ENCODE measurements around the gene MTMR12.

MTMR12 gene

GRCh38 chr5:32261198-32261597, 51.5 kb downstream of the MTMR12 start:
- no peak for FAIRE-seq
- DNase-seq (ENCODE audit: insufficient read length, low spot score): peak; percentile 15
- no peak for TF ChIP-seq POLR2A (IDR thresholded peaks at IDR 0.05; ENCODE audit: low read depth, low read length)

- FAIRE-seq (no peak), DNase-seq (ENCODE audit: insufficient read length, low spot score) (no peak)
- TF ChIP-seq POLR2A (IDR thresholded peaks at IDR 0.05; ENCODE audit: low read depth, low read length): no peak
Measured at GRCh38 chr5:32259033-32259432, 53.7 kb downstream of the MTMR12 start.

GRCh38 chr5:32258424-32258823, 54.3 kb downstream of the MTMR12 start:
- DNase-seq (ENCODE audit: insufficient read length, low spot score) (no peak), FAIRE-seq (no peak)
- no peak for TF ChIP-seq POLR2A (IDR thresholded peaks at IDR 0.05; ENCODE audit: low read depth, low read length)

- TF ChIP-seq POLR2A (IDR thresholded peaks at IDR 0.05; ENCODE audit: low read depth, low read length): no peak
- no peak for DNase-seq (ENCODE audit: insufficient read length, low spot score)
- FAIRE-seq: no peak
Measured at GRCh38 chr5:32255540-32255900, 57.2 kb downstream of the MTMR12 start.

GRCh38 chr5:32254881-32255539, 57.7 kb downstream of the MTMR12 start:
- no peak for TF ChIP-seq POLR2A (IDR thresholded peaks at IDR 0.05; ENCODE audit: low read depth, low read length)
- FAIRE-seq (no peak), DNase-seq (ENCODE audit: insufficient read length, low spot score) (no peak)

GRCh38 chr5:32251871-32252458, 60.8 kb downstream of the MTMR12 start:
- no peak for TF ChIP-seq POLR2A (IDR thresholded peaks at IDR 0.05; ENCODE audit: low read depth, low read length)
- FAIRE-seq: no peak
- DNase-seq (ENCODE audit: insufficient read length, low spot score): no peak

GRCh38 chr5:32249668-32250067, 63.1 kb downstream of the MTMR12 start:
- FAIRE-seq: no peak
- DNase-seq (ENCODE audit: insufficient read length, low spot score): no peak
- TF ChIP-seq POLR2A (IDR thresholded peaks at IDR 0.05; ENCODE audit: low read depth, low read length): no peak

- FAIRE-seq (no peak), DNase-seq (ENCODE audit: insufficient read length, low spot score) (no peak)
- no peak for TF ChIP-seq POLR2A (IDR thresholded peaks at IDR 0.05; ENCODE audit: low read depth, low read length)
Measured at GRCh38 chr5:32245742-32246141, 67.0 kb downstream of the MTMR12 start.

GRCh38 chr5:32244017-32244416, 68.7 kb downstream of the MTMR12 start:
- TF ChIP-seq POLR2A (IDR thresholded peaks at IDR 0.05; ENCODE audit: low read depth, low read length): no peak
- DNase-seq (ENCODE audit: insufficient read length, low spot score) (no peak), FAIRE-seq (no peak)

GRCh38 chr5:32241034-32241783, 71.5 kb downstream of the MTMR12 start:
- DNase-seq (ENCODE audit: insufficient read length, low spot score): no peak
- no peak for FAIRE-seq
- no peak for TF ChIP-seq POLR2A (IDR thresholded peaks at IDR 0.05; ENCODE audit: low read depth, low read length)

- no peak for FAIRE-seq
- TF ChIP-seq POLR2A (IDR thresholded peaks at IDR 0.05; ENCODE audit: low read depth, low read length): no peak
- no peak for DNase-seq (ENCODE audit: insufficient read length, low spot score)
Measured at GRCh38 chr5:32239385-32239784, 73.4 kb downstream of the MTMR12 start.

- FAIRE-seq (no peak), DNase-seq (ENCODE audit: insufficient read length, low spot score) (peak; percentile 33)
- TF ChIP-seq POLR2A (IDR thresholded peaks at IDR 0.05; ENCODE audit: low read depth, low read length): no peak
Measured at GRCh38 chr5:32233696-32234447, 78.9 kb downstream of the MTMR12 start.

GRCh38 chr5:32233220-32233695, 79.5 kb downstream of the MTMR12 start:
- FAIRE-seq (no peak), DNase-seq (ENCODE audit: insufficient read length, low spot score) (no peak)
- no peak for TF ChIP-seq POLR2A (IDR thresholded peaks at IDR 0.05; ENCODE audit: low read depth, low read length)

Data from H54 (cell line).